ENCODE data around the gene BSPRY. TPM values are rescaled to one million over a fixed set of nuclear protein-coding genes. Genes with fewer than 3 reads are reported as not detected.

Gene BSPRY
- total RNA-seq (2014; rRNA removed) (22.6 and 23.7 TPM in 2 replicates), Bru-seq, nascent RNA (percentile 40 among the genes with signal in this experiment), BruChase-seq, experiment 1, labeled RNA remaining after a 6-hour chase (percentile 40 among the genes with signal in this experiment), BruChase-seq, experiment 2, labeled RNA remaining after a 2-hour chase (percentile 37 among the genes with signal in this experiment)
- long read RNA-seq, transcript BSPRY-201 (6 exons, 2,339 nt) = major isoform, 14 of 20 reads
- long read RNA-seq, partial matches to known transcripts = 2 of 20 reads
- long read RNA-seq, other reads (novel, unspliced or antisense) = 3 of 20 reads

GRCh38 chr9:113349445-113350094 is at the start of gene BSPRY:
Gene BSPRY (plus strand): TSS chr9:113349541. CDS start chr9:113349580, 39 bp downstream.
- DNase-seq (peak; percentile 60), ATAC-seq (peak; percentile 71)
- Histone ChIP-seq H2AFZ (ENCODE audit: low read length) (peak within 1 kb of the TSS; percentile 80), H3K36me3 (ENCODE audit: low read depth, low read length) (no peaks in the 10 kb centered on the region), H3K27ac (ENCODE audit: low read length) (no peak within 1 kb of the TSS), H3K9me3 (ENCODE audit: low read length) (no peaks in the 10 kb centered on the region), H3K27me3 (ENCODE audit: low read length) (no peaks in the 10 kb centered on the region), H3K9me2 (replicated peaks; ENCODE audit: low read length) (no peaks in the 10 kb centered on the region), H3K4me2 (ENCODE audit: low read length) (peak within 1 kb of the TSS; percentile 88), H3K9ac (ENCODE audit: low read length) (peak within 1 kb of the TSS; percentile 37; the same call in 1 of the 2 replicates), H3K79me2 (ENCODE audit: low read length) (peaks cover 17% of the 10 kb centered on the region), H4K20me1 (ENCODE audit: low read length) (no peaks in the 10 kb centered on the region), H3K4me3 (ENCODE audit: low read length) (peak within 1 kb of the TSS; percentile 77), H3K4me1 (ENCODE audit: insufficient read depth, low read length) (peaks cover 31% of the 10 kb centered on the region), H3F3A (ENCODE audit: low read length, unreplicated experiment) (no peaks in the 10 kb centered on the region)
- ChIA-PET CTCF (interaction anchor here (0.6 kb wide), 1 partner anchor 10 kb away, joined by 4 read pairs; no protein-coding TSS in a partner anchor), POLR2A (ENCODE audit: unreplicated experiment) (interaction anchor here (0.6 kb wide), 1 partner anchor 26 kb away, joined by 14 read pairs; no protein-coding TSS in a partner anchor)
- intact Hi-C loops (cut with micrococcal nuclease) = no loop called here
- no TSS peak for BruUV-seq (replicated peaks)
- TF ChIP-seq EZH2 (IDR thresholded peaks at IDR 0.05; ENCODE audit: low read length, unreplicated experiment) = no peak
- TF ChIP-seq EZH2phosphoT487 (IDR thresholded peaks at IDR 0.05; ENCODE audit: borderline replicate concordance, low read length) = no peak
- TF ChIP-seq CTCF (conservative IDR thresholded peaks at IDR 0.05; ENCODE audit: low read depth, low read length) = no peak

- no peaks in the 10 kb centered on the region for H3K27me3 ChIP-seq (ENCODE audit: low read length)
- no peaks in the 10 kb centered on the region for H3K9me3 ChIP-seq (ENCODE audit: low read length)
- no peak overlapping the region for H3K4me3 ChIP-seq (ENCODE audit: low read length)
- H4K20me1 ChIP-seq (ENCODE audit: low read length) = no peaks in the 10 kb centered on the region
- intact Hi-C loops (cut with micrococcal nuclease) = loop anchor here (10.0 kb wide), 1 partner anchor 355 kb away; no protein-coding TSS in a partner anchor
- H3K27ac ChIP-seq (ENCODE audit: low read length) = no peak overlapping the region
- H3K9me2 ChIP-seq (replicated peaks; ENCODE audit: low read length) = no peaks in the 10 kb centered on the region
- no peaks in the 10 kb centered on the region for H3K36me3 ChIP-seq (ENCODE audit: low read depth, low read length)
- H3K79me2 ChIP-seq (ENCODE audit: low read length) = no peaks in the 10 kb centered on the region
- ATAC-seq (no peak), DNase-seq (no peak)
- TF ChIP-seq EZH2phosphoT487 (IDR thresholded peaks at IDR 0.05; ENCODE audit: borderline replicate concordance, low read length) = no peak
- no peak for TF ChIP-seq CTCF (conservative IDR thresholded peaks at IDR 0.05; ENCODE audit: low read depth, low read length)
- TF ChIP-seq EZH2 (IDR thresholded peaks at IDR 0.05; ENCODE audit: low read length, unreplicated experiment) = no peak
- H3F3A ChIP-seq (ENCODE audit: low read length, unreplicated experiment) = no peaks in the 10 kb centered on the region
- no TSS peak for BruUV-seq (replicated peaks)
- CTCF ChIA-PET = no interaction called here
- no peaks in the 10 kb centered on the region for H3K4me1 ChIP-seq (ENCODE audit: insufficient read depth, low read length)
- H2AFZ ChIP-seq (ENCODE audit: low read length) = no peak overlapping the region
- no peak overlapping the region for H3K9ac ChIP-seq (ENCODE audit: low read length)
- POLR2A ChIA-PET (ENCODE audit: unreplicated experiment) = no interaction called here
- H3K4me2 ChIP-seq (ENCODE audit: low read length) = no peak overlapping the region
Observed at GRCh38 chr9:113299800-113300292, 49.5 kb upstream of the BSPRY start.
